ENCODE measurements around the gene NCF4. TPM values are rescaled to one million over a fixed set of nuclear protein-coding genes. Genes with fewer than 3 reads are reported as not detected.
A peak's percentile ranks its signal among the peaks of the same experiment; 100 is the strongest.

NCF4 gene
- total and polyA plus RNA-seq, 2 of the 4 experiments (the other 2 are of a cell fraction), result not detected

GRCh38 chr22:36824655-36825054 lies 36.2 kb upstream of the NCF4 start:
- no peaks in the 10 kb centered on the region for H3K79me1 ChIP-seq (ENCODE audit: low read depth in 1 of 2, low read length in 2 of 2)
- H4K5ac ChIP-seq (ENCODE audit: low read depth, low read length), result no peak overlapping the region
- intact Hi-C loops (cut with micrococcal nuclease), result no loop called here
- H3K36me3 ChIP-seq (ENCODE audit: control insufficient read depth, insufficient read depth, low read length), result no peaks in the 10 kb centered on the region
- H3K27me3 ChIP-seq (ENCODE audit: control insufficient read depth, insufficient read depth, low read length), result peaks cover 45% of the 10 kb centered on the region
- H3K4me1 ChIP-seq (ENCODE audit: control insufficient read depth, insufficient read depth, low read length), result no peaks in the 10 kb centered on the region
- H4K91ac ChIP-seq (ENCODE audit: insufficient read depth, low read depth, low read length), result no peak overlapping the region
- ATAC-seq (ENCODE audit: low read depth) (no peak), DNase-seq (no peak)
- no peak for TF ChIP-seq FOS (IDR thresholded peaks at IDR 0.05; ENCODE audit: low read depth, low read length)
- TF ChIP-seq RAD21 (IDR thresholded peaks at IDR 0.05; ENCODE audit: low read length), result no peak
- TF ChIP-seq BHLHE40 (IDR thresholded peaks at IDR 0.05; ENCODE audit: low read depth, low read length), result no peak
- no peak for TF ChIP-seq POLR2A (IDR thresholded peaks at IDR 0.05; ENCODE audit: low read depth, low read length)
- no peak for TF ChIP-seq RFX5 (IDR thresholded peaks at IDR 0.05; ENCODE audit: low read depth, low read length)
- no peak for TF ChIP-seq MAZ (IDR thresholded peaks at IDR 0.05; ENCODE audit: borderline replicate concordance, low read depth, low read length)
- TF ChIP-seq RCOR1 (IDR thresholded peaks at IDR 0.05; ENCODE audit: insufficient replicate concordance, low read length), result no peak
- no peak for TF ChIP-seq MAFK (IDR thresholded peaks at IDR 0.05; ENCODE audit: low read depth, low read length)
- no peak for TF ChIP-seq USF2 (IDR thresholded peaks at IDR 0.05; ENCODE audit: low read depth, low read length)
- TF ChIP-seq ELK1 (IDR thresholded peaks at IDR 0.05; ENCODE audit: borderline replicate concordance, low read depth, low read length), result no peak
- in situ Hi-C loops (cut with MboI; ENCODE audit: low sequenced_read_pairs), result no loop called here
- H3K4ac ChIP-seq (ENCODE audit: low read depth, low read length), result no peak overlapping the region
- no peak overlapping the region for H4K8ac ChIP-seq (ENCODE audit: low read depth in 2 of 2, low read length in 2 of 2)
- POLR2A ChIA-PET (ENCODE audit: unreplicated experiment), result no interaction called here
- H2AK5ac ChIP-seq (ENCODE audit: low read depth, low read length), result no peak overlapping the region
- H3K9ac ChIP-seq (ENCODE audit: low read depth, low read length), result no peak overlapping the region
- no peak overlapping the region for H2BK15ac ChIP-seq (ENCODE audit: low read depth, low read length)
- 75% methylated on average over 2 of the region's 2 CpGs; no CpG with 5 or more reads in 1 of the 2 experiments for WGBS, 2 experiments (ENCODE audit: extremely low coverage in 2 of 2, insufficient read length in 1 of 2)
- BruUV-seq (replicated peaks), result no TSS peak
- no peak overlapping the region for H3K27ac ChIP-seq (ENCODE audit: insufficient read depth, low read length)
- H3K56ac ChIP-seq (ENCODE audit: extremely low read depth, insufficient read depth, low read length), result no peak overlapping the region
- no peak overlapping the region for H2BK20ac ChIP-seq (ENCODE audit: low read depth, low read length)
- no peaks in the 10 kb centered on the region for H3K9me1 ChIP-seq (ENCODE audit: insufficient read depth, low read length)
- no peaks in the 10 kb centered on the region for H3K9me3 ChIP-seq (ENCODE audit: control insufficient read depth, insufficient read depth, low read length)
- no peak overlapping the region for H3K14ac ChIP-seq (replicated peaks; ENCODE audit: low read depth, low read length)
- H2AK9ac ChIP-seq (replicated peaks; ENCODE audit: low read depth, low read length, poor library complexity), result no peak overlapping the region
- H2BK5ac ChIP-seq (ENCODE audit: low read depth, low read length, poor library complexity, severe bottlenecking), result peak overlapping the region; percentile 79
- CTCF ChIA-PET, result no interaction called here
- H2BK120ac ChIP-seq (ENCODE audit: low read depth, low read length), result no peak overlapping the region
- no peak overlapping the region for H3K18ac ChIP-seq (ENCODE audit: low read depth, low read length)
- no peak overlapping the region for H3K23ac ChIP-seq (ENCODE audit: low read depth, low read length)
- H2AFZ ChIP-seq (replicated peaks; ENCODE audit: low read length, poor library complexity), result no peak overlapping the region
- no peaks in the 10 kb centered on the region for H4K20me1 ChIP-seq (ENCODE audit: insufficient read depth, low read length)
- dilution Hi-C loops (cut with HindIII; ENCODE audit: low sequenced_read_pairs, unreplicated experiment), result no loop called here
- H3K4me2 ChIP-seq (ENCODE audit: low read depth, low read length), result no peak overlapping the region
- H3K4me3 ChIP-seq (ENCODE audit: insufficient read depth, low read depth, low read length), result no peak overlapping the region

Data from IMR-90 (cell line).